NB4 (cell line): ENCODE data around the gene LSM3.

Source experiments
- CTCF ChIP-seq: IDR thresholded peaks from one replicate; pipeline ENCODE4 v1.5.1; 2012; ENCODE audit warnings: low read depth, low read length
- MAX ChIP-seq: IDR thresholded peaks from 2 replicates; pipeline ENCODE4 v1.6.1; 2011; ENCODE audit warnings: low read depth, low read length
- MYC ChIP-seq: IDR thresholded peaks from 2 replicates; pipeline ENCODE4 v1.6.1; 2011; ENCODE audit warnings: low read depth, low read length
- POLR2A ChIP-seq: IDR thresholded peaks from 2 replicates; pipeline ENCODE4 v1.6.1; 2011; ENCODE audit warnings: mild to moderate bottlenecking; ENCODE audit not compliant: insufficient read length; ENCODE audit errors: extremely low read depth

GRCh38 chr3:14201940-14202684 is 23.5 kb downstream of the LSM3 start:
- TF ChIP-seq POLR2A = no peak
- no peak for TF ChIP-seq CTCF
- TF ChIP-seq MYC = no peak
- TF ChIP-seq MAX = no peak
